Skeletal muscle satellite cell (primary cell): Measurements from ENCODE around the gene CCDC12.

Experiments used
- H3K27me3 ChIP-seq: 2 replicates; pipeline ENCODE4 v1.7.0; 2013; ENCODE audit warnings: low read length; ENCODE audit not compliant: control insufficient read depth, insufficient read depth
- H3K36me3 ChIP-seq: 2 replicates; pipeline ENCODE4 v1.7.0; 2013; ENCODE audit warnings: mild to moderate bottlenecking, control low read depth, low read length; ENCODE audit not compliant: insufficient read depth
- H3K4me1 ChIP-seq: 2 replicates; pipeline ENCODE4 v1.7.0; 2013; ENCODE audit warnings: low read length; ENCODE audit not compliant: control insufficient read depth, insufficient read depth
- H3K4me2 ChIP-seq: 2 replicates; pipeline ENCODE4 v1.7.0; 2013; ENCODE audit warnings: mild to moderate bottlenecking, low read length
- H3K4me3 ChIP-seq: 2 replicates; pipeline ENCODE4 v1.7.0; 2013; ENCODE audit warnings: low read length
- H3K9ac ChIP-seq: 2 replicates; pipeline ENCODE4 v1.7.0; 2013; ENCODE audit warnings: mild to moderate bottlenecking, low read depth, low read length, moderate library complexity
- H3K9me3 ChIP-seq: replicated peaks from 2 replicates; pipeline ENCODE4 v1.7.0; 2013; ENCODE audit warnings: mild to moderate bottlenecking, control low read depth, low read length

The CCDC12 gene

GRCh38 chr3:46982546-46982945, 6.0 kb upstream of the CCDC12 start:
- peaks cover 13% of the 10 kb centered on the region for H3K4me1 ChIP-seq

GRCh38 chr3:46981932-46982471, 5.5 kb upstream of the CCDC12 start:
- H3K4me1 ChIP-seq = peaks cover 17% of the 10 kb centered on the region
- no peaks in the 10 kb centered on the region for H3K9me3 ChIP-seq
- no peak overlapping the region for H3K9ac ChIP-seq
- no peaks in the 10 kb centered on the region for H3K36me3 ChIP-seq
- H3K4me3 ChIP-seq = no peak overlapping the region
- no peaks in the 10 kb centered on the region for H3K27me3 ChIP-seq
- H3K4me2 ChIP-seq = no peak overlapping the region

More at GRCh38 chr3:46982546-46982945, 6.0 kb upstream of the CCDC12 start:
- H3K4me2 ChIP-seq = no peak overlapping the region
- no peaks in the 10 kb centered on the region for H3K36me3 ChIP-seq
- no peaks in the 10 kb centered on the region for H3K27me3 ChIP-seq
- H3K9me3 ChIP-seq = no peaks in the 10 kb centered on the region
- no peak overlapping the region for H3K4me3 ChIP-seq
- no peak overlapping the region for H3K9ac ChIP-seq

GRCh38 chr3:46979958-46980497, 3.5 kb upstream of the CCDC12 start:
- Histone ChIP-seq H3K27me3 (no peaks in the 10 kb centered on the region), H3K4me2 (peak overlapping the region; percentile 100), H3K4me3 (peak overlapping the region; percentile 94), H3K4me1 (peaks cover 17% of the 10 kb centered on the region), H3K9ac (peak overlapping the region; percentile 88), H3K36me3 (no peaks in the 10 kb centered on the region), H3K9me3 (no peaks in the 10 kb centered on the region)

- Histone ChIP-seq H3K27me3 (no peaks in the 10 kb centered on the region), H3K4me1 (peaks cover 17% of the 10 kb centered on the region), H3K9ac (peak within 1 kb of the TSS; percentile 88)
Observed at GRCh38 chr3:46978985-46979944, 2.7 kb upstream of the CCDC12 start, which contains the start of gene NBEAL2. Gene NBEAL2 (plus strand): TSS chr3:46979666. CDS start chr3:46979862, 196 bp downstream.

GRCh38 chr3:46978381-46978780, 1.8 kb upstream of the CCDC12 start:
- H3K9ac ChIP-seq = no peak overlapping the region
- H3K4me2 ChIP-seq = no peak overlapping the region
- H3K36me3 ChIP-seq = no peaks in the 10 kb centered on the region
- H3K4me1 ChIP-seq = peaks cover 17% of the 10 kb centered on the region
- no peaks in the 10 kb centered on the region for H3K9me3 ChIP-seq
- H3K4me3 ChIP-seq = no peak overlapping the region
- no peaks in the 10 kb centered on the region for H3K27me3 ChIP-seq

More at GRCh38 chr3:46978985-46979944, 2.7 kb upstream of the CCDC12 start, which contains the start of gene NBEAL2:
- Histone ChIP-seq H3K36me3 (no peaks in the 10 kb centered on the region), H3K9me3 (no peaks in the 10 kb centered on the region), H3K4me3 (peak within 1 kb of the TSS; percentile 94), H3K4me2 (peak within 1 kb of the TSS; percentile 100)

- H3K27me3 ChIP-seq = no peaks in the 10 kb centered on the region
- no peaks in the 10 kb centered on the region for H3K36me3 ChIP-seq
- no peaks in the 10 kb centered on the region for H3K9me3 ChIP-seq
- H3K4me1 ChIP-seq = peaks cover 17% of the 10 kb centered on the region
- H3K4me2 ChIP-seq = no peak overlapping the region
- no peak overlapping the region for H3K9ac ChIP-seq
- no peak overlapping the region for H3K4me3 ChIP-seq
Observed at GRCh38 chr3:46977811-46978195, 1.3 kb upstream of the CCDC12 start.

- no peaks in the 10 kb centered on the region for H3K27me3 ChIP-seq
- no peak overlapping the region for H3K9ac ChIP-seq
- peaks cover 4% of the 10 kb centered on the region for H3K36me3 ChIP-seq
- H3K4me3 ChIP-seq = peak overlapping the region; percentile 40
- H3K4me2 ChIP-seq = peak overlapping the region; percentile 19
- no peaks in the 10 kb centered on the region for H3K9me3 ChIP-seq
- peaks cover 30% of the 10 kb centered on the region for H3K4me1 ChIP-seq
Observed at GRCh38 chr3:46974421-46975171, 1.9 kb downstream of the CCDC12 start.

- H3K4me1 ChIP-seq = peaks cover 22% of the 10 kb centered on the region
- peaks cover 6% of the 10 kb centered on the region for H3K36me3 ChIP-seq
- H3K4me3 ChIP-seq = no peak overlapping the region
- no peaks in the 10 kb centered on the region for H3K27me3 ChIP-seq
- no peaks in the 10 kb centered on the region for H3K9me3 ChIP-seq
- no peak overlapping the region for H3K4me2 ChIP-seq
- no peak overlapping the region for H3K9ac ChIP-seq
Observed at GRCh38 chr3:46972396-46972795, 4.1 kb downstream of the CCDC12 start.

- no peaks in the 10 kb centered on the region for H3K27me3 ChIP-seq
- peaks cover 6% of the 10 kb centered on the region for H3K36me3 ChIP-seq
- no peak overlapping the region for H3K4me3 ChIP-seq
- H3K9me3 ChIP-seq = no peaks in the 10 kb centered on the region
- H3K9ac ChIP-seq = no peak overlapping the region
- H3K4me2 ChIP-seq = no peak overlapping the region
- peaks cover 20% of the 10 kb centered on the region for H3K4me1 ChIP-seq
Observed at GRCh38 chr3:46971742-46972141, 4.8 kb downstream of the CCDC12 start.

- no peaks in the 10 kb centered on the region for H3K9me3 ChIP-seq
- no peak overlapping the region for H3K4me3 ChIP-seq
- H3K36me3 ChIP-seq = peaks cover 6% of the 10 kb centered on the region
- H3K27me3 ChIP-seq = no peaks in the 10 kb centered on the region
- peak overlapping the region; percentile 1 for H3K4me2 ChIP-seq
- no peak overlapping the region for H3K9ac ChIP-seq
- H3K4me1 ChIP-seq = peaks cover 20% of the 10 kb centered on the region
Observed at GRCh38 chr3:46971151-46971550, 5.4 kb downstream of the CCDC12 start.
